Effector memory CD4-positive, alpha-beta T cell (primary cell): Measurements from ENCODE around the gene SYNGR3.

Source experiments
- DNase-seq, 3 donors: peaks; one replicate each; pipeline ENCODE4 v3.0.0-alpha.2; 2020
- H3K27ac ChIP-seq: 2 replicates; pipeline ENCODE4 v1.7.0; 2013; ENCODE audit warnings: mild to moderate bottlenecking, low read length, moderate library complexity; ENCODE audit not compliant: insufficient read depth, poor library complexity, severe bottlenecking
- H3K27me3 ChIP-seq: replicated peaks from 2 replicates; pipeline ENCODE4 v1.7.0; 2013; ENCODE audit warnings: mild to moderate bottlenecking, low read length; ENCODE audit not compliant: insufficient read depth, control insufficient read depth, poor library complexity, severe bottlenecking
- H3K36me3 ChIP-seq: 2 replicates; pipeline ENCODE4 v1.7.0; 2013; ENCODE audit warnings: mild to moderate bottlenecking, low read length, moderate library complexity; ENCODE audit not compliant: control insufficient read depth, insufficient read depth
- H3K4me1 ChIP-seq: 2 replicates; pipeline ENCODE4 v1.7.0; 2013; ENCODE audit warnings: low read length, mild to moderate bottlenecking; ENCODE audit not compliant: control insufficient read depth, insufficient read depth, poor library complexity, severe bottlenecking
- H3K4me3 ChIP-seq: 2 replicates; pipeline ENCODE4 v1.7.0; 2013; ENCODE audit warnings: low read length, low read depth, mild to moderate bottlenecking; ENCODE audit not compliant: insufficient read depth, poor library complexity, severe bottlenecking
- H3K9me3 ChIP-seq: 2 replicates; pipeline ENCODE4 v1.7.0; 2013; ENCODE audit warnings: mild to moderate bottlenecking, low read length, moderate library complexity; ENCODE audit not compliant: control insufficient read depth

Gene SYNGR3

DNA sequence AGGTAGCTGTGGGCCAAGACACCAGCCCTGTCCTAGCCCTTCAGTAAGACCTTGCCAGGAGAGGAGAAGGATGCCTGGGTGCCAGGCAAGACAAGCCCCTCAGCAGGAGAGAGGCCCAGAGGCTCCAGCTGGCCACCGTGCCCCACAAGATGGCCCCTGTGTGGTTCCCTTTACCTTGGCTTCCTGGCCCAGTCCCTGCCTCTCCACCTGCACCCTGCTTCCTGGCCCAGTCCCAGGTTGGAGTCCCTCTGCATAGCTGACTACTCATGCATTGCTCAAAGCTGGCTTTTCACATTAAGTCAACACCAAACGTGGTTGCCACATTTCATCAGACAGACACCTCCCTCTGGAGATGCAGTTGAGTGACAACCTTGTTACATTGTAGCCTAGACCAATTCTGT, 4.0 kb downstream of the SYNGR3 start:
- Histone ChIP-seq H3K27ac (no peak overlapping the region), H3K4me3 (no peak overlapping the region), H3K9me3 (no peaks in the 10 kb centered on the region), H3K27me3 (peaks cover 16% of the 10 kb centered on the region), H3K36me3 (peaks cover 13% of the 10 kb centered on the region), H3K4me1 (peaks cover 21% of the 10 kb centered on the region)
- no peak for DNase-seq

DNA sequence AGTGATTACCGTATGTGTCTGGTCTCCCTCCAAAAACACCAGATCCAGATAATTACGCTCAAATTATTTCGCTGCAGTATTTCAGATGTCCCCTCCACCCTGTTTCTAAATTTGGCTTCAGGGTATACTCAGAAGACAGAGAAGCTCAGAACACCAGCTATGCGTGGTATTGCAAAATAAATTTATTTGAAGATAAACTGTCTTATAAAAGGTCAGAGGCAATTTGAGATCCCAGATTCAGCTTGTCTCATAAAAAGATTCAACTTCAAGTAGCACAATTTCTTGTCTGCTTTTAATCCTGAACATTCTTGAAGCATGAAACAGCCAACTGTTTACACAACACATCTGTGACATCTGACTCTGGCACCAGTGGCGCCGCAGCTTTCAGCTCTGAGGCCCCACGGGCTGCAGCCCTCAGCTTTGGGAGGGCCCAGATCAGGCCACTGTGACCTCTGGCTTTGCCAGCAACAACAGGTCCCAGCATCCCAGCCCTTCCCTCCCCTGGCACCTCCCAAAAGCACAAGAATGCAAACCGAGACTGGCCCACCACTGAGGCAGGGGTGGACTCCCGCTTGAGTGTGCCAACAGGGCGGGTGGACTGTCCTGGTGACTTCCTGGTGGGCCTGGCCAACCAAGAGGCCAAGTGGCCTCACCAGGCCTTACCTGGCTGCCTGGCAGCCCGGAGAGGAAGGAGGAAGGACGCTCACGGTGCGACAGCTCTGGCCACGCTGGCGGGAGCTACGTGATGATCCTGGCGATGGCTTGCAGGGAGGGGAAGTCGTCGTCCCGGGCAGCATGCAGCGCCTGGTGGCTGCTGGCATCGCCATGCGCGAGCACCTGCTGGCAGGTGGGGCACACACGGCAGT, 8.0 kb downstream of the SYNGR3 start:
- Histone ChIP-seq H3K27ac (no peak overlapping the region), H3K27me3 (no peaks in the 10 kb centered on the region), H3K4me1 (no peaks in the 10 kb centered on the region), H3K9me3 (no peaks in the 10 kb centered on the region), H3K36me3 (peaks cover 51% of the 10 kb centered on the region), H3K4me3 (no peak overlapping the region)
- no peak for DNase-seq

DNA sequence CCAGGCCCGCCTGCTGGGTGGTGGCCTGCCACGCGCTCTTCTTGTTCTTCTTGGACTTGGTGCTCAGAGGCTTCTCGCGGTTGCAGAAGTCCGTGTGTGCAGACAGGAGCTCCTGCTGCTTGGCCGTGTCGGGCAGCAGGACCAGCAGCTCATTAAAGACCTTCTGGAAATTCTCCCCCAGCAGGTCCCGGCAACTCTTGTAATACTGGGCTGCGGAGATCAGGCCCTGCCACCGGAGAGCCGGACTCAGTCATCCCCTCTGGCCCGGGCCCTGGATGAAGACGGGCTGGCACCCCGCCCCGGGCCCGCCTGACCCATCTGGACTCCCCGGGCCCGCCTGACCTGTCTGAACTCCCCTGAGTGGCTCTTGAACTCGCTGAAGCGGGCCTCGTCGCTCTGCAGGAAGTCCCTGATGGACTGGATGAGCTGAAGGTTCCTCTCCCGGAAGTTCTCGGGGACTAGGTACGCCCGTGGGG, 8.6 kb downstream of the SYNGR3 start:
- DNase-seq: no peak
- H3K36me3 ChIP-seq: peaks cover 54% of the 10 kb centered on the region
- H3K4me3 ChIP-seq: no peak overlapping the region

DNA sequence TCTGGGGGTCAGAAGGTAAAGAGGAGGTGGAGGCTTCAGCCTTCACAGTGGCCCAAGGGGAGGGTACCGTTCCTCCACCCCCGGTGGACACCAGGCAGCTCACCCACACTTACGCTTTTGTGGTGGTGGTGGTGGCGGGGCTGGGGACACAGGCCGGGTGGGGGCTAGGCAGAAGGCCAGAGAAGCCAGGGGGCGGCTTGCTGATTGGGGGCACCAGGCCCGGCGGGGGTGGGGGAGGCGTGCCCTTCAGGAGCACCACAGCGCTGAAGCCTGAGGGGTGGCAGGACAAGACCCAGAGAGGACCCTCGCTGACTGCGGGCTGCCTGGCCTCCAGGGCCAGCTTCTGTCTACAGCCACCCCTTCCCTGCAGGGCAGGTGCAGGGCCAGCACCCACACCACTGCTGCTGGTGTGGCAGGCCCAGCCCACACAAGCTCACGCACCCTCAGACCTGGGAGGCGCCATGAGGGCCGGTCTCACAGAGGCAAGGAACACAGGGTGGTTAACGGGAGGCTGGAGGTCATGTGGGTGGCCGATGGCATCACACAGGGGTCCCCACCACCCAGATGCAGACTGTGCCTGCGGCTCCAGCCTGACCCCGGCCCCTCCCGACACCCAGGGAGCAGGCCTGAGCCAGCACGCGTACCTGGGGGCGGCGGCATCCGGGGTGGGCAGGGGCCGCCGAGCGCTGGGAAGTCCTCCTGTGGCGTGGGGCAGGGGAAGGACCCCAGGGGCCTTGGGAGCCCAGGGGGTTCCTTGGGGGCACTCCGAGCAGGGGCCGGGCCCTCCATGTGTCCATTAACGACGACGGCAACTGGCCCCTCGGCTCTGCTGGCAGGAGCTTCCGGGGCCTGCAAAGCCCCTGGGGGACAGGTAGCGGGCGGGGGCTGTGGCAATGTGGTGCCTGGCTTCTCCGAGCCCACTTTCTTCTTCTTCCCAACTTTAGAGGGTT, 9.4 kb downstream of the SYNGR3 start:
- peaks cover 3% of the 10 kb centered on the region for H3K4me1 ChIP-seq
- H3K9me3 ChIP-seq: no peaks in the 10 kb centered on the region
- H3K27me3 ChIP-seq: no peaks in the 10 kb centered on the region
- H3K4me3 ChIP-seq: no peak overlapping the region
- no peak overlapping the region for H3K27ac ChIP-seq
- H3K36me3 ChIP-seq: peaks cover 54% of the 10 kb centered on the region
- no peak for DNase-seq

More for the DNA sequence above, 8.6 kb downstream of the SYNGR3 start:
- no peaks in the 10 kb centered on the region for H3K27me3 ChIP-seq
- no peaks in the 10 kb centered on the region for H3K9me3 ChIP-seq
- no peaks in the 10 kb centered on the region for H3K4me1 ChIP-seq
- H3K27ac ChIP-seq: no peak overlapping the region

DNA sequence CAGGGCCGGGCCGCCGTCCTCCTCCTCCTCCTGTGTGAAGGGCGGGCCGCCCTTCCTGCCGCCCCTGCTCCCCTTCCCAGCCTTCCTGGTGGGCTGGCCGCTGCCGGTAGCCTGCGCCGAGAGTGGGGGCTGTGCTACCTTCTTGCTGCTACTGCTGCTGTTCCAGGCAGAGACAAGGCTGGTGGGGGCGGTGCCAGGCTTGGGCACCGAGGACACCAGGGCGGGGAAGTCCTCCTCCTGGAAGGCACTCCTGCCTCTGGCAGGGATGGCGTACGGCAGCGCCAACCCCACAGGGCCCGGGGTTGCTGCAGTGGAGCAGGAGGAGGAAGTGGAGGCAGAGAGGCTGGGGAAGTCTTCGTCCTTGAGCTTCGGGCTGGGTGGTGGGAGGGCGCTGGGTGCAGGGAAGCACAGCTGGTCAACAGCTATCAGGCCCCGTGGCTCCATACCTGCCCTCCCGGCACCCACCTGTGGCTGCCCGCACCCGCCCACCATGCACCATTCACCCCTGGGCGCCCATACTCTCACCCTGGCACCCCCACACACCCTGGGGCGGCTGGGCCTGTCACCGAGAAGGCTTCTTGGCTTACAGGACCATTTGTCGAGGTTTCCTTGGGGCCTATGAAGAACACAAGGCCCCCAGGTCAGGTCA, 10.2 kb downstream of the SYNGR3 start:
- no peak overlapping the region for H3K4me3 ChIP-seq
- no peak overlapping the region for H3K27ac ChIP-seq
- H3K36me3 ChIP-seq: peaks cover 54% of the 10 kb centered on the region
- H3K4me1 ChIP-seq: peaks cover 6% of the 10 kb centered on the region
- no peak for DNase-seq
- no peaks in the 10 kb centered on the region for H3K9me3 ChIP-seq
- H3K27me3 ChIP-seq: no peaks in the 10 kb centered on the region

DNA sequence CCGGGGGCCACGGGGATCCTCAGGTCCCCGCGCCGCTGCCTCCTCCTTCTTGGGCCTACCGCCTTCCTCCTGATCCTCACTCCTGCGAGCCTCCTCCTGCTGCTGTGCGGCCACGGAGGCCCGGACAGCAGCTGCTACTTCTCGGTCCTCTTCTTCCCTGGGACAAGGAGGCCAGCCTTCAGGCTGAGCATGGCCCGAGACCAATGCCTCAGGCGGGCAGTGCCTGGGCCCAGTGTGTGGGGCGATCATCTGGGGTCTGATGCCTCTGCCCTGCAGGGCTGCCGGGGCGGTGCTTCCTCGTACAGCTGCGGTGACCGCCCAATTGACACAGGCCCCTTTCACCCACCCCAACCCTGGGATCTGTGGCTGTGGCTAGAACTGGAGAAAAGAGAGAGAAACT, 11.3 kb downstream of the SYNGR3 start:
- no peaks in the 10 kb centered on the region for H3K9me3 ChIP-seq
- no peak for DNase-seq
- H3K27me3 ChIP-seq: no peaks in the 10 kb centered on the region
- peaks cover 54% of the 10 kb centered on the region for H3K36me3 ChIP-seq
- peaks cover 6% of the 10 kb centered on the region for H3K4me1 ChIP-seq
- no peak overlapping the region for H3K4me3 ChIP-seq
- H3K27ac ChIP-seq: no peak overlapping the region

DNA sequence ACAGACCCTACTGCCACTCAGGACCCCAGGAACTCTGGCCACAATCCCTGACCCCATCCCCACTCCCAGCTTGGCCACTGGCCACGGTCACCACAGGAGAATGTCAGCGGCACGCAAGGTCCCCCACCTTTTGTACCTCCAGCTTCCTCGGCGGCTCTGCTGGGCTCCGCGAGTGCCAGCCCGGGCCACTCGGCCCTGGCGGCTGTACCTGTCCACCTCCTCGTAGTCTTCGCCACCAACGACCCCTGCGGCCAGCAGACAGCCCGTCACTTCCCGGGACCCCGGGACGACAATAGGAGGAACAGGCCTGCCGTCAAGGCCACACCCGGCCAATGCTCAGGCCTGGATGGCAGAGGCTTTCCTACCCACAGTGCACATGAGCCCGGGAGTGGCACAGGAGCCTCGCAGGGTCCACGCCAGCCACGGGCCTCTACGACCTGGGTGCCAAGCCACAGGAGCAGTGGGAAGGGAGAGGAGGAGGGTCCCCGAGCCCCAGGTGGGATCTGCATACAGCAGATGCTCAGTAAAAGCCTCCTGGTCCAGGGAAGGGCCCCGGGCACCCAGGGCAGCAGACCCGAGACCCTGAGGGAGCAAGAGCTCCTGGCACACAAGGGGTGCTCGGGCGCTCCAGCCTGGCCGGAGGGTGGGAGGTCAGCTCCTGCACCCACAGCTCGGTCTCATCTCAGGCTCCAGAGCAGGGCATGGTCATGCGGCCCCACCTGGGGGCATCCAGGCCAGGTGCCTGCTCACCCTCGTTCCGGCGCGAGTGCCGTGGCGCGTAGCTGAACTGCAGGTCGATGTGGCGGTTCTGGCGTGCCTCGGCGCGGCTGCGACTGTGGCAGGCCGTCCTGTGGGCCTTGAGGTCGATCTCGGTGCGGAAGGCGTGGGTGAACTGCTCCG, 11.9 kb downstream of the SYNGR3 start:
- Histone ChIP-seq H3K4me1 (peaks cover 6% of the 10 kb centered on the region), H3K27ac (no peak overlapping the region), H3K4me3 (no peak overlapping the region), H3K36me3 (peaks cover 54% of the 10 kb centered on the region), H3K9me3 (no peaks in the 10 kb centered on the region), H3K27me3 (no peaks in the 10 kb centered on the region)
- no peak for DNase-seq

DNA sequence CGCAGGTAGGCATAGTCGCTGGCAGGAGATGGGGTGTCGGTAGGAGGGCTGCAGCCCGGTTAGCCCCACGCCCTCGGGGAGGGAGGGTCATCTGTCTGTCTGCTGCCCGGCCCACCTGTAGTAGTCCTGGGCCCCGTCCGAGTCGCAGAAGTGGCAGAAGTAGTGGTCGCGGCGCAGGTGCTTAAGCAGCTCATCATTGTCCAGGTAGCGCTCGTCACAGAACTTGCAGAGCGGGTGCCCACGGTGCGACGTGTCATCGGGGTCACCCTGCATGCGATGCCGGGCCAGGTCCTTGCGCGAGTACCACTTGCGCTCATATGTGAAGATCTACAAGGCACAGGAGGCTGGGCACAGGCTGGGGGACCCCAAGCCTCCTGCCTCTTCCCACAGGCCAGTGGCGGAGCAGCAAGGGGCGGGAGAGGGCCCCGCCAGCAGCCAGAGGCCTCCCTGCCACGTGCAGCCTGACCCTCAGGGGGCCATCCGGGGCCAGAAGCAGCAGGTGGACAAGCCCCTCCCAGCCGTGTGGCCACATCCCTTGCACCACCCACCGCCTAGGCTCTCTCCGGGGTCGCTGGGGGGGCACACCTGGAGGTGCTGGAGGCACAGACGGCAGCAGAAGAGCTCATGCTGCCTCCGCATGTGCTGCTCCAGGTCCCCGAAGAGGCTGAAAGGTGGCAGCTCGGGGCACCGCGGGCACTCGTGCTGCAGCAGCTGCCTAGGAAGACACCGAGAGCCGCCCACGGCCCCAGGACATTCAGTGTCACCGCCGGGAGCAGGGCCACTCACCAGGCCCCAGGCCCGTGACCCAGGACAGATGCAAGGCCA, 12.8 kb downstream of the SYNGR3 start:
- no peak overlapping the region for H3K27ac ChIP-seq
- peaks cover 50% of the 10 kb centered on the region for H3K36me3 ChIP-seq
- peaks cover 14% of the 10 kb centered on the region for H3K4me1 ChIP-seq
- DNase-seq: no peak
- H3K9me3 ChIP-seq: no peaks in the 10 kb centered on the region
- H3K4me3 ChIP-seq: no peak overlapping the region
- H3K27me3 ChIP-seq: no peaks in the 10 kb centered on the region
